K562 (cell line): Measurements from ENCODE around the gene UBE2E2. TPM values are rescaled to one million over a fixed set of nuclear protein-coding genes. Genes with fewer than 3 reads are reported as not detected.

ENCODE experiments used
- ATAC-seq: fragments of 200-7000 bp; cut with Tn5 transposase; 3 replicates; pipeline ENCODE4 v1.9.1; 2020; ENCODE audit warnings: moderate library complexity
- BruUV-seq: library from RNA; stranded (reverse); fragments of 400-500 nt; replicated peaks from 2 replicates; lab custom pipeline; 2021; lab: Mats Ljungman, UMichigan
- CTCF ChIA-PET: fragments of 300-600 bp; formaldehyde crosslinking; extraction: SDS; loops from one replicate; lab custom pipeline; 2021; ENCODE audit warnings: low intra/inter-chr PET ratio; lab: Yijun Ruan, JAX
- POLR2A ChIA-PET: fragments of 300-600, 350-650 bp; sonication (Branson Sonifier 250); formaldehyde crosslinking; extraction: SDS; loops from one replicate; lab custom pipeline; 2021; ENCODE audit warnings: antibody characterized with exemption, inconsistent platforms; lab: Yijun Ruan, JAX
- DNase-seq, 4 experiments: peaks; one replicate each; pipeline versions ENCODE4 v3.0.0 to v3.0.0-alpha.2; 2011 to 2018; ENCODE audit warnings: low spot score in 3 of 4, mixed read lengths in 3 of 4; ENCODE audit errors: extremely low read depth in 1 of 4
- FAIRE-seq: peaks from 2 replicates; lab custom pipeline; 2011; peaks lifted over from hg19 to GRCh38; lab: Jason Lieb, UNC
- H2AFZ ChIP-seq: 2 replicates; pipeline ENCODE4 v1.6.0; 2011; ENCODE audit warnings: low read depth, low read length, control low read depth, inconsistent platforms
- H3K27ac ChIP-seq: fragments of 200-600 bp; 3 replicates; pipeline ENCODE4 v1.8.0; 2011; ENCODE audit warnings: low read depth, mild to moderate bottlenecking, control low read depth, inconsistent platforms, low read length, moderate library complexity, mixed read lengths; ENCODE audit errors: extremely low read depth
- H3K27me3 ChIP-seq, 2 experiments: fragments of 300-600 bp in 1 of 2; 2 replicates in 1 of 2; 3 replicates in 1 of 2; pipeline versions ENCODE4 v1.6.0 to v1.8.0; 2011; ENCODE audit warnings: inconsistent platforms in 2 of 2, low read length in 2 of 2, mild to moderate bottlenecking in 1 of 2, mixed read lengths in 1 of 2, moderate library complexity in 1 of 2; ENCODE audit not compliant: control insufficient read depth in 2 of 2, insufficient read depth in 2 of 2
- H3K36me3 ChIP-seq: fragments of 300-600 bp; 3 replicates; pipeline ENCODE4 v1.8.0; 2011; ENCODE audit warnings: mild to moderate bottlenecking, low read length, inconsistent platforms; ENCODE audit not compliant: control insufficient read depth, insufficient read depth
- H3K4me1 ChIP-seq, 2 experiments: fragments of 200-600 bp in 1 of 2; replicated peaks in 1 of 2; 2 replicates in 1 of 2; 3 replicates in 1 of 2; pipeline versions ENCODE4 v1.5.1 to v1.8.0; 2011; ENCODE audit warnings: inconsistent platforms in 2 of 2, low read length in 2 of 2, mild to moderate bottlenecking in 1 of 2, mixed read lengths in 1 of 2, moderate library complexity in 1 of 2; ENCODE audit not compliant: control insufficient read depth in 2 of 2, insufficient read depth in 2 of 2
- H3K4me2 ChIP-seq: 2 replicates; pipeline ENCODE4 v1.6.1; 2011; ENCODE audit warnings: low read length, control low read depth, inconsistent platforms, mixed read lengths; ENCODE audit not compliant: insufficient read depth
- H3K4me3 ChIP-seq: fragments of 200-600 bp; sonication (generic), shearing (Covaris generic); 2 replicates; pipeline ENCODE4 v1.5.1; 2016; ENCODE audit warnings: control low read depth, inconsistent platforms
- H3K79me2 ChIP-seq: fragments of 200-600 bp; 3 replicates; pipeline ENCODE4 v1.8.0; 2011; ENCODE audit warnings: low read length, inconsistent platforms; ENCODE audit not compliant: control insufficient read depth, insufficient read depth
- H3K9ac ChIP-seq, 2 experiments: 2 replicates each; pipeline versions ENCODE4 v1.6.0 to v1.6.1; 2011; ENCODE audit warnings: low read depth in 2 of 2, low read length in 2 of 2, control low read depth in 1 of 2, inconsistent platforms in 1 of 2, mild to moderate bottlenecking in 1 of 2, mixed read lengths in 1 of 2; ENCODE audit not compliant: insufficient read depth in 1 of 2
- H3K9me1 ChIP-seq: one replicate; pipeline ENCODE4 v1.6.0; 2011; ENCODE audit warnings: inconsistent platforms, mild to moderate bottlenecking, low read length, moderate library complexity; ENCODE audit not compliant: control insufficient read depth, insufficient read depth
- H3K9me3 ChIP-seq: replicated peaks from 2 replicates; pipeline ENCODE4 v1.5.1; 2011; ENCODE audit warnings: low read depth, low read length, inconsistent platforms; ENCODE audit not compliant: control insufficient read depth, insufficient read depth
- H4K20me1 ChIP-seq: replicated peaks from 2 replicates; pipeline ENCODE4 v1.6.1; 2011; ENCODE audit warnings: low read length, inconsistent platforms, mixed read lengths; ENCODE audit not compliant: control insufficient read depth, insufficient read depth
- CBX1 ChIP-seq: sonication (generic); IDR thresholded peaks from 2 replicates; pipeline ENCODE4 v1.6.1; 2016; ENCODE audit warnings: antibody characterized with exemption, low read depth, mild to moderate bottlenecking
- CCNT2 ChIP-seq: IDR thresholded peaks from 2 replicates; pipeline ENCODE4 v1.6.1; 2011; ENCODE audit warnings: borderline replicate concordance, low read depth, mild to moderate bottlenecking, moderate library complexity, mixed read lengths, low read length; ENCODE audit not compliant: insufficient read length; ENCODE audit errors: extremely low read depth
- HNRNPH1 ChIP-seq: fragments of 200-400 bp; formaldehyde crosslinking; optimal IDR thresholded peaks from 2 replicates; pipeline ENCODE3; 2017; ENCODE audit warnings: low read depth, mild to moderate bottlenecking, low read length, moderate library complexity
- MCM7 ChIP-seq, 2 experiments: fragments of 450-650 bp; IDR thresholded peaks; 2 replicates each; pipeline ENCODE4 v1.6.1; 2016 to 2018
- MIER1 ChIP-seq: fragments of 450-650 bp; IDR thresholded peaks from 2 replicates; pipeline ENCODE4 v1.6.1; 2016; ENCODE audit warnings: antibody characterized with exemption, mild to moderate bottlenecking, low read depth
- MYBL2 ChIP-seq, 2 experiments: fragments of 450-650 bp in 1 of 2; sonication (generic) in 1 of 2; formaldehyde crosslinking in 1 of 2; IDR thresholded peaks; 2 replicates each; pipeline versions ENCODE4 v1.6.1 to v1.8.1; 2017 to 2022; ENCODE audit warnings: borderline replicate concordance in 1 of 2, inconsistent platforms in 1 of 2, low read depth in 1 of 2, mild to moderate bottlenecking in 1 of 2, missing genetic modification reagents in 1 of 2, moderate library complexity in 1 of 2
- PYGO2 ChIP-seq: fragments of 450-650 bp; IDR thresholded peaks from 2 replicates; pipeline ENCODE4 v1.6.1; 2016; ENCODE audit warnings: mild to moderate bottlenecking, missing genetic modification characterization, moderate library complexity, missing compliant biosample characterization
- RNF219 ChIP-seq: fragments of 250-450 bp; sonication (Bioruptor Pico); IDR thresholded peaks from 2 replicates; pipeline ENCODE4 v1.5.0; 2022; ENCODE audit warnings: mild to moderate bottlenecking
- TCF3 ChIP-seq: sonication (generic); formaldehyde crosslinking; IDR thresholded peaks from 2 replicates; pipeline ENCODE4 v1.4.0; 2020; ENCODE audit warnings: mild to moderate bottlenecking, missing genetic modification reagents
- YBX1 ChIP-seq: fragments of 450-650 bp; IDR thresholded peaks from 2 replicates; pipeline ENCODE4 v1.7.1; 2016; ENCODE audit warnings: mild to moderate bottlenecking
- ZNF3 ChIP-seq: fragments of 250-450 bp; sonication (Bioruptor Pico); IDR thresholded peaks from 2 replicates; pipeline ENCODE4 v1.5.0; 2021; ENCODE audit warnings: mild to moderate bottlenecking, moderate library complexity
- ZNF445 ChIP-seq: fragments of 250-450 bp; sonication (Bioruptor Pico); IDR thresholded peaks from 2 replicates; pipeline ENCODE4 v1.4.0; 2020; ENCODE audit warnings: low read depth, mild to moderate bottlenecking, moderate library complexity
- ZNF449 ChIP-seq: fragments of 250-450 bp; sonication (Bioruptor Pico); IDR thresholded peaks from 2 replicates; pipeline ENCODE4 v1.8.0; 2022; ENCODE audit warnings: moderate library complexity, mild to moderate bottlenecking, inconsistent platforms
- ZNF785 ChIP-seq: fragments of 250-450 bp; sonication (Bioruptor Pico); IDR thresholded peaks from 2 replicates; pipeline ENCODE4 v1.4.0; 2020; ENCODE audit warnings: mild to moderate bottlenecking
- WGBS: fragments of 100-300 bp; shearing (Covaris generic); methylation state at CpG from one replicate; pipeline ENCODE4 v1.1.6; 2016; ENCODE audit warnings: low coverage, mixed read lengths; ENCODE audit not compliant: insufficient coverage; ENCODE audit errors: missing lambda C conversion rate; 5-methylcytosine and 5-hydroxymethylcytosine counted together
- in situ Hi-C: fragments of 300-500 bp; cut with MboI; formaldehyde crosslinking; loops from 4 replicates; pipeline ENCODE4 v1.15.0; 2018; ENCODE audit warnings: inconsistent platforms, mixed read lengths
- intact Hi-C: fragments of 100-400 bp; cut with micrococcal nuclease; formaldehyde crosslinking; loops from 2 replicates; pipeline ENCODE4 v1.14.2; 2022
- polyA plus RNA-seq, 8 experiments: library from polyadenylated mRNA; depleted of rRNA in 4 of 8; stranded (reverse) in 5 of 8; unstranded in 3 of 8; fragments of >200 nt; fragmentation: Nextera tagmentation in 2 of 8; fragmentation: Illumina TruSeq in 1 of 8; extraction: Ambion mirVana in 2 of 8; extraction: Trizol in 1 of 8; gene quantifications; 2 replicates each; pipeline versions ENCODE4 v1.2.1 to v1.2.3, GENCODE V29; 2011 to 2014; ENCODE audit warnings: inconsistent platforms in 1 of 8, missing spikeins in 1 of 8
- total RNA-seq, 7 experiments: library from RNA; depleted of rRNA in 6 of 7; stranded (reverse); fragments of >200 nt in 6 of 7; fragmentation: Illumina TruSeq in 2 of 7; extraction: Trizol in 2 of 7; gene quantifications; 2 replicates each; pipeline versions ENCODE4 v1.2.1 to v1.2.3, GENCODE V29; 2011 to 2021; ENCODE audit warnings: low replicate concordance in 1 of 7

Gene UBE2E2
- total and polyA plus RNA-seq, 9 of the 15 experiments (the other 6 are each of a cell fraction or from before 2014, with no cell fraction given), result 0.22 to 5.1 (median 1.9) TPM

GRCh38 chr3:23485922-23486321, 282.8 kb downstream of the UBE2E2 start:
- 2% methylated on average over 6 of the region's 6 CpGs for WGBS
- Histone ChIP-seq H3K27me3 (no peaks in the 10 kb centered on the region), H4K20me1 (no peaks in the 10 kb centered on the region), H3K27ac (no peak overlapping the region), H3K9me1 (no peaks in the 10 kb centered on the region), H2AFZ (no peak overlapping the region), H3K79me2 (no peaks in the 10 kb centered on the region)
- ATAC-seq (no peak), DNase-seq (no peak), FAIRE-seq (no peak)
- POLR2A ChIA-PET, result no interaction called here
- in situ Hi-C loops, result no loop called here
- no TSS peak for BruUV-seq
- intact Hi-C loops, result no loop called here
- no peak for TF ChIP-seq TCF3
- TF ChIP-seq ZNF449 (CRISPR knock-in tag), result no peak
- no peak for TF ChIP-seq MCM7 (IDR thresholded peaks at IDR 0.05)
- TF ChIP-seq HNRNPH1, result no peak
- TF ChIP-seq, all 486 proteins: peak for 0
- no peaks in the 10 kb centered on the region for H3K9me3 ChIP-seq
- H3K4me2 ChIP-seq, result no peak overlapping the region
- no peak overlapping the region for H3K4me3 ChIP-seq
- CTCF ChIA-PET, result no interaction called here
- no peaks in the 10 kb centered on the region for H3K4me1 ChIP-seq
- no peaks in the 10 kb centered on the region for H3K36me3 ChIP-seq
- H3K9ac ChIP-seq, result no peak overlapping the region

GRCh38 chr3:23487015-23487414, 283.9 kb downstream of the UBE2E2 start:
- H3K4me3 ChIP-seq, result no peak overlapping the region
- no peaks in the 10 kb centered on the region for H3K9me1 ChIP-seq
- H3K27ac ChIP-seq, result no peak overlapping the region
- no peak overlapping the region for H2AFZ ChIP-seq
- H3K9me3 ChIP-seq, result no peaks in the 10 kb centered on the region
- BruUV-seq, result no TSS peak
- no peak overlapping the region for H3K9ac ChIP-seq
- intact Hi-C loops, result no loop called here
- H3K27me3 ChIP-seq, result no peaks in the 10 kb centered on the region
- H4K20me1 ChIP-seq, result no peaks in the 10 kb centered on the region
- ChIA-PET POLR2A (no interaction called here), CTCF (no interaction called here)
- DNase-seq (no peak), ATAC-seq (no peak), FAIRE-seq (no peak)
- no peak overlapping the region for H3K4me2 ChIP-seq
- no peaks in the 10 kb centered on the region for H3K4me1 ChIP-seq
- H3K79me2 ChIP-seq, result no peaks in the 10 kb centered on the region
- in situ Hi-C loops, result no loop called here
- WGBS, result under 1% methylated on average over 9 of the region's 9 CpGs
- H3K36me3 ChIP-seq, result no peaks in the 10 kb centered on the region
- TF ChIP-seq CBX1 (no peak), ZNF785 (no peak), MYBL2 (IDR thresholded peaks at IDR 0.05; ENCODE audit: low read depth) (no peak), MYBL2 (CRISPR knock-in tag; IDR thresholded peaks at IDR 0.05; ENCODE audit: borderline replicate concordance) (no peak), PYGO2 (tag) (no peak), RNF219 (no peak), ZNF445 (CRISPR knock-in tag) (no peak), MIER1 (no peak), ZNF3 (CRISPR knock-in tag) (no peak), YBX1 (no peak), CCNT2 (no peak)
